Suprapubic skin (tissue), 4 donors: ENCODE results near the gene LAMA3. TPM values are rescaled to one million over a fixed set of nuclear protein-coding genes. Genes with fewer than 3 reads are reported as not detected.

Experiments
- DNase-seq, 2 donors: peaks; one replicate each; pipeline ENCODE4 v3.0.0-alpha.2; 2019; ENCODE audit warnings: low spot score in 2 of 2
- H3K27ac ChIP-seq: fragments of 200-600 bp; sonication (generic); one replicate; pipeline ENCODE4 v1.5.1; 2019
- H3K27me3 ChIP-seq: fragments of 200-600 bp; sonication (generic); one replicate; pipeline ENCODE4 v1.5.1; 2019
- H3K36me3 ChIP-seq: fragments of 200-600 bp; sonication (generic); one replicate; pipeline ENCODE4 v1.5.1; 2019
- H3K4me1 ChIP-seq: fragments of 200-600 bp; sonication (generic); one replicate; pipeline ENCODE4 v1.5.1; 2019
- H3K4me3 ChIP-seq: fragments of 200-600 bp; sonication (generic); one replicate; pipeline ENCODE4 v1.5.1; 2019; ENCODE audit warnings: mild to moderate bottlenecking
- H3K9me3 ChIP-seq: fragments of 200-600 bp; sonication (generic); one replicate; pipeline ENCODE4 v1.5.1; 2019
- EP300 ChIP-seq: sonication (generic); formaldehyde crosslinking; IDR thresholded peaks from one replicate; pipeline ENCODE4 v1.6.1; 2017; ENCODE audit warnings: antibody characterized with exemption
- POLR2A ChIP-seq, 2 donors: fragments of 450-650 bp; IDR thresholded peaks; one replicate each; pipeline ENCODE4 v1.6.1; 2017; ENCODE audit warnings: antibody characterized with exemption in 2 of 2, mild to moderate bottlenecking in 2 of 2, moderate library complexity in 2 of 2
- POLR2AphosphoS5 ChIP-seq, 3 donors: sonication (generic); formaldehyde crosslinking; IDR thresholded peaks; one replicate each; pipeline ENCODE4 v1.6.1; 2017; ENCODE audit warnings: antibody characterized with exemption in 3 of 3
- WGBS: methylation state at CpG from one replicate; pipeline ENCODE4 v1.1.5; 2018; 5-methylcytosine and 5-hydroxymethylcytosine counted together
- total RNA-seq, 4 donors: library from RNA; depleted of rRNA; stranded (reverse); fragments of >200 nt; gene quantifications; one replicate each; pipeline ENCODE4 v1.1.0, GENCODE V29; 2016
- TF ChIP-seq, protein P1 (sequence below), 2 donors: fragments of 200-600 bp in 1 of 2; fragments of 450-650 bp in 1 of 2; sonication (generic) in 1 of 2; IDR thresholded peaks; one replicate each; pipeline ENCODE4 v1.5.1; 2016 to 2019; ENCODE audit warnings: antibody characterized with exemption in 2 of 2, mild to moderate bottlenecking in 1 of 2, moderate library complexity in 1 of 2

Gene LAMA3
- total RNA-seq, 4 donors from 2014 or later = 233 to 370 (median 253) TPM

DNA sequence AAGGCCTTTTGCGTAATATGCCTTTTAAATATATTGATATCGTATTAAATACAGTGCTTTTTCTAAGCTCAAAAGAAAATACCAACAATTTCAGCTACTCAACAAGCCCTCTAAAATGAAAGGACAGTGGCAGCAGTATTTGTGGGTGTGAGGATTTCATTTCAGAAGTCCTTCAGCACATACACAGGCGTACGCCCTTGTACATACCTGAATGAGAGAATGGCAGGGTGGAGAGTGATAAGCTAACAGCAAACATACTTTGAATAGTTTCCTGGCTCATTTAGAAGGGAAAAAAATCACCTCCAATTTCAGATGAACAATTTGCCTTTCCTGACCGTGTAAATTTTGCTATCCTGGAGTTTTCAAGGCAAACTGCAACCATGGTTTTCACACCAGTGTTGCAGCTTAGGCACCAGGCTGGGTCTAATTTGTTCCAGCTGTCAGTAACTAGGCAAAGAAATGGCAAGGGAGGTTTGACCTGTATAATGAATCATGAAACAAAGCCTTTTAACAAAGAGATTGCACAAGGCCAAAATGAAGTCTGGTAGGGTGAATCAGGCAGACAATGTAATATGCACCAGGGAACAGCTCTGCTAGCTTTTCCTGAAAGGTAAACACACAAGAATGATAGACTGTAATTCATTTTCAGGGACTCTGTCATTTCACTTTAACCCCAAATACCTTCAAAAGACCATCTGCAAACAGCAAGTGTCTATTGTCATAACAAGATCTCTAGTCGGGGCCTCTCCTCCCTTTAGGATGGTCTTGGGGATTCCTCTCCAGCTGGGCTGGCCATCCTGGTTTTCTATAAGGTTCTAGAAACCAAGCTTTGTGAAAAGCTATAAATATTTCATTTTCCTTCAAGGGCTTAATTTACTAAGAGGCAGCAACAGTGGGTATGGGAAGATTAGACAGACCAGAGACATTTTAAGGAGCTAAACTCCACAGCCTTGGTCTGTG is 38.0 kb upstream of the LAMA3 start:
- no peaks in the 10 kb centered on the region for H3K27me3 ChIP-seq
- DNase-seq = no peak
- peaks cover 9% of the 10 kb centered on the region for H3K4me1 ChIP-seq
- 73% methylated on average over 6 of the region's 6 CpGs for WGBS
- no peak overlapping the region for H3K27ac ChIP-seq
- H3K9me3 ChIP-seq = no peaks in the 10 kb centered on the region
- H3K36me3 ChIP-seq = no peaks in the 10 kb centered on the region
- H3K4me3 ChIP-seq = no peak overlapping the region
- TF ChIP-seq POLR2A (IDR thresholded peaks at IDR 0.05) (no peak), POLR2AphosphoS5 (IDR thresholded peaks at IDR 0.05) (no peak), EP300 (no peak)
- TF ChIP-seq, protein P1, sequence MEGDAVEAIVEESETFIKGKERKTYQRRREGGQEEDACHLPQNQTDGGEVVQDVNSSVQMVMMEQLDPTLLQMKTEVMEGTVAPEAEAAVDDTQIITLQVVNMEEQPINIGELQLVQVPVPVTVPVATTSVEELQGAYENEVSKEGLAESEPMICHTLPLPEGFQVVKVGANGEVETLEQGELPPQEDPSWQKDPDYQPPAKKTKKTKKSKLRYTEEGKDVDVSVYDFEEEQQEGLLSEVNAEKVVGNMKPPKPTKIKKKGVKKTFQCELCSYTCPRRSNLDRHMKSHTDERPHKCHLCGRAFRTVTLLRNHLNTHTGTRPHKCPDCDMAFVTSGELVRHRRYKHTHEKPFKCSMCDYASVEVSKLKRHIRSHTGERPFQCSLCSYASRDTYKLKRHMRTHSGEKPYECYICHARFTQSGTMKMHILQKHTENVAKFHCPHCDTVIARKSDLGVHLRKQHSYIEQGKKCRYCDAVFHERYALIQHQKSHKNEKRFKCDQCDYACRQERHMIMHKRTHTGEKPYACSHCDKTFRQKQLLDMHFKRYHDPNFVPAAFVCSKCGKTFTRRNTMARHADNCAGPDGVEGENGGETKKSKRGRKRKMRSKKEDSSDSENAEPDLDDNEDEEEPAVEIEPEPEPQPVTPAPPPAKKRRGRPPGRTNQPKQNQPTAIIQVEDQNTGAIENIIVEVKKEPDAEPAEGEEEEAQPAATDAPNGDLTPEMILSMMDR (IDR thresholded peaks at IDR 0.05) = no peak

DNA sequence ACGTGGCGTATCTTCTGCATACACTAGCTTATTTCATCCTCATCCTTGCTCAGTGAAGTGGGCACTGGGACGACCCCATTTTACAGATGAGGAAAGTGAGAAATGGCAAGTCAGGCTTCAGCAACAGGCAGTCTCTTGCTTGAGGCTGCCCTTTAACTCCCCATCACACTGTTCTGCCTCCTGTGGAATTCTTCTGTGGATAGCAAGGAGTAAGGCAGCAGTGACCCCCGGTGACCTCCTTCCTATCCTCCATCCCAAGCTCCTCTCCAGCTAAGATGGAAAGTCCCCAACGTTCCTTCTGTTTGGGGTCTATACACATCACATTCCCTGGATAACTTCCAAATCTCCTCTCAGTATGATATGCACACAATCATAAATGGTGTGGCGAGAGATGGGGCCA is 37.0 kb upstream of the LAMA3 start:
- H3K27me3 ChIP-seq = no peaks in the 10 kb centered on the region
- H3K36me3 ChIP-seq = no peaks in the 10 kb centered on the region
- TF ChIP-seq, protein P1 (IDR thresholded peaks at IDR 0.05) = no peak
- no peak for TF ChIP-seq EP300
- TF ChIP-seq POLR2AphosphoS5 (IDR thresholded peaks at IDR 0.05) = no peak
- TF ChIP-seq POLR2A (IDR thresholded peaks at IDR 0.05) = no peak
- WGBS = 82% methylated on average over 6 of the region's 6 CpGs
- no peak overlapping the region for H3K27ac ChIP-seq
- no peaks in the 10 kb centered on the region for H3K9me3 ChIP-seq
- DNase-seq = no peak
- peaks cover 9% of the 10 kb centered on the region for H3K4me1 ChIP-seq
- no peak overlapping the region for H3K4me3 ChIP-seq

DNA sequence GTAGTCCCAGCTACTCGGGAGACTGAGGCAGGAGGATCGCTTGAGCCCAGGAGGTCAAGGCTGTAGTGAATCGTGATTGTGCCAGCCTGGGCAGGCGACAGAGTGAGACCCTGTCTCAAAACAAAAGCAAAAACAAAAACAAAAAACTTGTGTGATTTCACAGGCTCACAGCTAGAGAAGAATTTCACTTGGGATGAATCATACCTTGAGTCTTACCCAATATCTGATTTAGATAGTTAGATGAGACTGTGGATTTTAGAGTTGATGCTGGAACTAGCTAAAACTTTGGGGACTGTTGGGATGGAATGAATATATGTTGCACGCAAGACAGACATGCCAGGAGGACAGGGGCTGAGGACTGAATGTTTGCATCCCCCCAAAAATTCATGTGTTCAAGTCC is 31.0 kb upstream of the LAMA3 start:
- DNase-seq = no peak
- H3K27me3 ChIP-seq = peaks cover 17% of the 10 kb centered on the region
- no peak overlapping the region for H3K4me3 ChIP-seq
- TF ChIP-seq POLR2A (IDR thresholded peaks at IDR 0.05) = no peak
- TF ChIP-seq, protein P1 (IDR thresholded peaks at IDR 0.05) = no peak
- no peak for TF ChIP-seq POLR2AphosphoS5 (IDR thresholded peaks at IDR 0.05)
- TF ChIP-seq EP300 = no peak
- H3K4me1 ChIP-seq = peaks cover 20% of the 10 kb centered on the region
- 83% methylated on average over 5 of the region's 5 CpGs for WGBS
- H3K27ac ChIP-seq = no peak overlapping the region
- H3K36me3 ChIP-seq = no peaks in the 10 kb centered on the region
- H3K9me3 ChIP-seq = no peaks in the 10 kb centered on the region

DNA sequence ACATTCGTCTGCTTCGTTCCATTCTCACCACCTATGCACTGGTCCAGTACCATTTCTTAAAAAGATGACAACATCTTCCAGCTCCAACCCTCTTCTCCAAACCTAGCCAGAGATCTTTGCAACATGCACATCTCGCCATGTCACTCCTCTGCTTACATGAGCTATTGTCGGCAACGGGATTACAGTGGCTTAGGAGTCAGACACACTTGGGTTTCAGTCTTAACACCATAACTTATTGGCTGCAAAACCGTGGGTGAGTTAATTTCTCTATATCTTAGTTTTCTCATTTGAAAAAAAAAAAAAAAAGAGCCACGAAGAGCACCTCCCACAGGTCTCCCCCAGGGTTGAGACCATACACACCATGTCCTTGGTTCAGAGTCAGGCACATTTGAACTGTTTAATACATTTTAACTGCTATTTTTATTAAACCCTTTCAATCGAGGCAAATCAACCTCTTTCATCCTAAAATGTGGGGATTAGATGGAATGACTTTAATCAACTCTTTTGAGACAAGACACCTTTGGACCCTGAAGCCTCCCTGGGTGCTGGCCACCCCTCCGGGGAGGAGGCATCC is 27.4 kb upstream of the LAMA3 start:
- no peak for DNase-seq
- 43% methylated on average over 9 of the region's 9 CpGs for WGBS
- Histone ChIP-seq H3K4me1 (peaks cover 21% of the 10 kb centered on the region), H3K9me3 (no peaks in the 10 kb centered on the region), H3K27me3 (peaks cover 17% of the 10 kb centered on the region), H3K36me3 (no peaks in the 10 kb centered on the region), H3K27ac (no peak overlapping the region), H3K4me3 (peak overlapping the region; percentile 78)
- TF ChIP-seq POLR2AphosphoS5 (IDR thresholded peaks at IDR 0.05) (no peak), EP300 (no peak), POLR2A (IDR thresholded peaks at IDR 0.05) (no peak)
- TF ChIP-seq, protein P1 (IDR thresholded peaks at IDR 0.05) = no peak
